Spleen (tissue), 7 donors: ENCODE results near the gene SHH.

ENCODE experiments used
- POLR2A ChIP-seq, 3 donors: fragments of 450-650 bp; IDR thresholded peaks; one replicate each; pipeline ENCODE4 v1.5.1; 2017; ENCODE audit warnings: antibody characterized with exemption in 3 of 3, mild to moderate bottlenecking in 1 of 3
- POLR2AphosphoS5 ChIP-seq, 3 donors: sonication (generic); formaldehyde crosslinking; IDR thresholded peaks; one replicate each; pipeline ENCODE4 v1.5.1; 2017; ENCODE audit warnings: antibody characterized with exemption in 3 of 3
- TF ChIP-seq, protein P1 (sequence below), 11 experiments: fragments of 200-600 bp in 7 of 11; fragments of 450-650 bp in 4 of 11; sonication (generic) in 4 of 11; IDR thresholded peaks in 8 of 11; conservative IDR thresholded peaks in 3 of 11; 1 replicate in 7 of 11; 2 replicates in 4 of 11; pipeline versions ENCODE4 v1.4.0 to v1.8.0; 2016 to 2021; ENCODE audit warnings: antibody characterized with exemption in 11 of 11, inconsistent platforms in 4 of 11, mild to moderate bottlenecking in 1 of 11
- donor health status: DM: no; HTN: no; CAD: no; lungs with moderate emphysema.
- donor health status: DM: no; HTN: no; CAD: no.
- donor health status: DM: no; HTN: no; CAD: no.

DNA sequence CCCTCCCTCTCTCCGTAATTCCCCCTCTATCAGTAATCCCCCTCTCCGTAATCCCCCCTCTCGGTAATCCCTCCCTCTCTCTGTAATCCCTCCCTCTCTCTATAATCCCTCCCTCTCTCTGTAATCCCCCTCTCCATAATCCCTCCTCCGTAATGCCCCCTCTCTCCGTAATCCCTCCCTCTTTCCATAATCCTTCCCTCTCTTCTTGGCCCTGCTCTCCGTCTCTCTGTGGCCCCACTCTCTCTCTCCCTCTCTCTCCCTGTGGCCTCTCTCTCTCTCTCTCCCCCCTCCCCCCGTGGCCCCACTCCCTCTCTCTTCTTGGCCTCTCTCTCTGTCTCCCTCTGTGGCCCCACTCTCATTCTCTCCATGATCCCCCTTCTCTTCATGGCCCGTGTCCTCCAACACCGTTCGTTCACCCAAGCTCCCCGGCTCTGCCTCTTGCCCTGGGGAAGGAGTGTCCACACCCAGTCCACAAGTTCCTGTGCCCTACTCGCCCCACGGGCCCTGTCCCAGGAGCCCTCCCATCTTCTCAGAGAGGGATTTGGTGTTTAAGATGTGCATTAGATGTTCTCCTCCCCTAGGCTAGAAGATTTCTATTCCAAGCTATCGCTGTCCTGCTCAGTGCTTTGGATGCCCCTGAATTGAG lies 19.8 kb downstream of the SHH start:
- TF ChIP-seq, protein P1, sequence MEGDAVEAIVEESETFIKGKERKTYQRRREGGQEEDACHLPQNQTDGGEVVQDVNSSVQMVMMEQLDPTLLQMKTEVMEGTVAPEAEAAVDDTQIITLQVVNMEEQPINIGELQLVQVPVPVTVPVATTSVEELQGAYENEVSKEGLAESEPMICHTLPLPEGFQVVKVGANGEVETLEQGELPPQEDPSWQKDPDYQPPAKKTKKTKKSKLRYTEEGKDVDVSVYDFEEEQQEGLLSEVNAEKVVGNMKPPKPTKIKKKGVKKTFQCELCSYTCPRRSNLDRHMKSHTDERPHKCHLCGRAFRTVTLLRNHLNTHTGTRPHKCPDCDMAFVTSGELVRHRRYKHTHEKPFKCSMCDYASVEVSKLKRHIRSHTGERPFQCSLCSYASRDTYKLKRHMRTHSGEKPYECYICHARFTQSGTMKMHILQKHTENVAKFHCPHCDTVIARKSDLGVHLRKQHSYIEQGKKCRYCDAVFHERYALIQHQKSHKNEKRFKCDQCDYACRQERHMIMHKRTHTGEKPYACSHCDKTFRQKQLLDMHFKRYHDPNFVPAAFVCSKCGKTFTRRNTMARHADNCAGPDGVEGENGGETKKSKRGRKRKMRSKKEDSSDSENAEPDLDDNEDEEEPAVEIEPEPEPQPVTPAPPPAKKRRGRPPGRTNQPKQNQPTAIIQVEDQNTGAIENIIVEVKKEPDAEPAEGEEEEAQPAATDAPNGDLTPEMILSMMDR (IDR thresholded peaks at IDR 0.05 in 8 of 11, conservative IDR thresholded peaks at IDR 0.05 in 3 of 11), result no peak
- no peak for TF ChIP-seq POLR2AphosphoS5 (IDR thresholded peaks at IDR 0.05)
- TF ChIP-seq POLR2A (IDR thresholded peaks at IDR 0.05), result no peak
